GM12878 (cell line): Measurements from ENCODE around the gene EFNA4. TPM values are rescaled to one million over a fixed set of nuclear protein-coding genes. Genes with fewer than 3 reads are reported as not detected.

Experiments
- ATAC-seq: fragments of 200-7000 bp; cut with Tn5 transposase; 3 replicates; pipeline ENCODE4 v1.9.1; 2020; ENCODE audit warnings: mild to moderate bottlenecking, moderate library complexity
- BruUV-seq: library from RNA; stranded (reverse); fragments of 400-500 nt; replicated peaks from 2 replicates; lab custom pipeline; 2021; lab: Mats Ljungman, UMichigan
- CTCF ChIA-PET: fragments of 300-600 bp; sonication (Branson Sonifier 250); formaldehyde crosslinking; extraction: SDS; loops from one replicate; lab custom pipeline; 2021; ENCODE audit warnings: inconsistent platforms; lab: Yijun Ruan, JAX
- POLR2A ChIA-PET: fragments of 350-600 bp; formaldehyde crosslinking; extraction: SDS; loops from one replicate; lab custom pipeline; 2021; ENCODE audit warnings: inconsistent platforms; lab: Charles Lee
- RAD21 ChIA-PET: fragments of 300-600 bp; sonication (Branson Sonifier 250); formaldehyde crosslinking; loops from one replicate; lab custom pipeline; 2023; ENCODE audit warnings: antibody characterized with exemption; ENCODE audit not compliant: unreplicated experiment; lab: Charles Lee
- SMC1A ChIA-PET: fragments of 300-600 bp; sonication (Branson Sonifier 250); formaldehyde crosslinking; loops from one replicate; lab custom pipeline; 2023; ENCODE audit not compliant: unreplicated experiment, uncharacterized antibody; lab: Charles Lee
- DNase-seq: peaks from one replicate; pipeline ENCODE4 v3.0.0-alpha.2; 2011; ENCODE audit warnings: low read depth, low spot score
- FAIRE-seq: peaks from 3 replicates; lab custom pipeline; 2011; peaks lifted over from hg19 to GRCh38; lab: Jason Lieb, UNC
- H2AFZ ChIP-seq: 2 replicates; pipeline ENCODE4 v1.6.0; 2011; ENCODE audit warnings: low read depth, low read length, control low read depth; ENCODE audit not compliant: control insufficient read depth
- H3K27ac ChIP-seq: 2 replicates; pipeline ENCODE4 v1.5.1; 2011; ENCODE audit warnings: control low read depth; ENCODE audit not compliant: control insufficient read depth, insufficient read depth
- H3K27me3 ChIP-seq, 2 experiments: replicated peaks in 1 of 2; 2 replicates each; pipeline versions ENCODE4 v1.6.0 to v1.6.1; 2011; ENCODE audit warnings: low read length in 1 of 2; ENCODE audit not compliant: control insufficient read depth in 2 of 2, insufficient read depth in 2 of 2
- H3K36me3 ChIP-seq, 2 experiments: 2 replicates each; pipeline ENCODE4 v1.5.1; 2011; ENCODE audit warnings: low read length in 1 of 2; ENCODE audit not compliant: control insufficient read depth in 2 of 2, insufficient read depth in 2 of 2
- H3K4me1 ChIP-seq: 2 replicates; pipeline ENCODE4 v1.6.1; 2011; ENCODE audit warnings: mild to moderate bottlenecking, low read length, moderate library complexity, mixed read lengths; ENCODE audit not compliant: control insufficient read depth, insufficient read depth
- H3K4me2 ChIP-seq: 2 replicates; pipeline ENCODE4 v1.6.0; 2011; ENCODE audit warnings: control low read depth; ENCODE audit not compliant: control insufficient read depth, insufficient read depth
- H3K4me3 ChIP-seq: fragments of 200-600 bp; sonication (generic); 2 replicates; pipeline ENCODE4 v1.5.1; 2016
- H3K79me2 ChIP-seq: 2 replicates; pipeline ENCODE4 v1.6.0; 2011; ENCODE audit warnings: low read length; ENCODE audit not compliant: control insufficient read depth, insufficient read depth
- H3K9ac ChIP-seq: 2 replicates; pipeline ENCODE4 v1.8.0; 2011; ENCODE audit warnings: low read length, control low read depth, mixed read lengths; ENCODE audit not compliant: control insufficient read depth, insufficient read depth
- H3K9me3 ChIP-seq: replicated peaks from 3 replicates; pipeline ENCODE4 v1.5.1; 2011; ENCODE audit warnings: mild to moderate bottlenecking, low read length; ENCODE audit not compliant: control insufficient read depth, insufficient read depth
- H4K20me1 ChIP-seq: 2 replicates; pipeline ENCODE4 v1.6.0; 2011; ENCODE audit not compliant: control insufficient read depth, insufficient read depth
- BHLHE40 ChIP-seq, 2 experiments: fragments of 450-650 bp in 1 of 2; IDR thresholded peaks; 2 replicates each; pipeline ENCODE4 v1.6.1; 2011 to 2017; ENCODE audit warnings: low read depth in 2 of 2, borderline replicate concordance in 1 of 2, improper control_type of control experiment in 1 of 2, low read length in 1 of 2, mild to moderate bottlenecking in 1 of 2
- CBX3 ChIP-seq: fragments of 200-600 bp; sonication (generic); IDR thresholded peaks from 2 replicates; pipeline ENCODE4 v1.6.1; 2016; ENCODE audit warnings: low read depth, borderline replicate concordance
- CTCF ChIP-seq, 3 experiments: IDR thresholded peaks in 2 of 3; conservative IDR thresholded peaks in 1 of 3; 2 replicates each; pipeline ENCODE4 v1.5.1; 2011; ENCODE audit warnings: low read depth in 3 of 3, low read length in 3 of 3, mild to moderate bottlenecking in 3 of 3, control low read depth in 2 of 3, moderate library complexity in 2 of 3, inconsistent platforms in 1 of 3, mixed read lengths in 1 of 3; ENCODE audit not compliant: control insufficient read depth in 2 of 3, insufficient read depth in 1 of 3; ENCODE audit errors: extremely low read depth in 1 of 3
- EZH2 ChIP-seq: IDR thresholded peaks from 2 replicates; pipeline ENCODE4 v1.6.1; 2012; ENCODE audit warnings: low read depth, mild to moderate bottlenecking, control low read depth, inconsistent platforms, low read length, borderline replicate concordance; ENCODE audit not compliant: control insufficient read depth
- FOXM1 ChIP-seq: IDR thresholded peaks from 2 replicates; pipeline ENCODE4 v1.6.1; 2012; ENCODE audit warnings: low read depth, mild to moderate bottlenecking, inconsistent platforms, low read length, moderate library complexity
- GATAD2B ChIP-seq: fragments of 450-650 bp; conservative IDR thresholded peaks from 2 replicates; pipeline ENCODE4 v1.6.1; 2017; ENCODE audit warnings: low read depth, mild to moderate bottlenecking, moderate library complexity
- IKZF1 ChIP-seq: fragments of 450-650 bp; conservative IDR thresholded peaks from 2 replicates; pipeline ENCODE4 v1.6.1; 2017; ENCODE audit warnings: antibody characterized with exemption, mild to moderate bottlenecking
- KAT2A ChIP-seq: conservative IDR thresholded peaks from 2 replicates; pipeline ENCODE4 v1.6.1; 2011; ENCODE audit warnings: low read depth, low read length; ENCODE audit not compliant: control insufficient read depth
- LARP7 ChIP-seq: fragments of 450-650 bp; IDR thresholded peaks from 2 replicates; pipeline ENCODE4 v1.6.1; 2017; ENCODE audit warnings: mild to moderate bottlenecking
- RAD21 ChIP-seq: IDR thresholded peaks from 2 replicates; pipeline ENCODE4 v1.6.1; 2011; ENCODE audit warnings: mild to moderate bottlenecking, low read depth, low read length, moderate library complexity; ENCODE audit not compliant: insufficient read depth
- RBBP5 ChIP-seq: fragments of 200-600 bp; sonication (generic); conservative IDR thresholded peaks from 2 replicates; pipeline ENCODE4 v1.6.1; 2016
- SMARCA5 ChIP-seq: fragments of 450-650 bp; IDR thresholded peaks from 2 replicates; pipeline ENCODE4 v1.6.1; 2017; ENCODE audit warnings: mild to moderate bottlenecking
- SP1 ChIP-seq: IDR thresholded peaks from one replicate; pipeline ENCODE4 v1.6.1; 2011; ENCODE audit warnings: low read depth, low read length
- USF1 ChIP-seq: IDR thresholded peaks from 2 replicates; pipeline ENCODE4 v1.6.1; 2011; ENCODE audit warnings: borderline replicate concordance, low read depth, mild to moderate bottlenecking, moderate library complexity, mixed read lengths, low read length; ENCODE audit not compliant: insufficient read depth; ENCODE audit errors: extremely low read length
- YY1 ChIP-seq: IDR thresholded peaks from 2 replicates; pipeline ENCODE4 v1.6.1; 2011; ENCODE audit warnings: low read depth, mild to moderate bottlenecking, low read length
- ZNF24 ChIP-seq: fragments of 450-650 bp; IDR thresholded peaks from 2 replicates; pipeline ENCODE4 v1.6.1; 2017; ENCODE audit warnings: antibody characterized with exemption, mild to moderate bottlenecking
- ZSCAN29 ChIP-seq: fragments of 450-650 bp; IDR thresholded peaks from 2 replicates; pipeline ENCODE4 v1.6.1; 2017; ENCODE audit warnings: mild to moderate bottlenecking, moderate library complexity
- ZZZ3 ChIP-seq: IDR thresholded peaks from 2 replicates; pipeline ENCODE4 v1.6.1; 2011; ENCODE audit warnings: low read depth; ENCODE audit not compliant: control insufficient read depth, insufficient read length
- WGBS: methylation state at CpG from one replicate; pipeline ENCODE4 v1.1.6; 2016; ENCODE audit warnings: low lambda C conversion rate; ENCODE audit not compliant: insufficient replicate concordance, insufficient coverage; ENCODE audit errors: missing lambda C conversion rate; 5-methylcytosine and 5-hydroxymethylcytosine counted together
- in situ Hi-C: fragments of 300-500 bp; cut with MboI; formaldehyde crosslinking; loops from 9 replicates; pipeline ENCODE4 v1.14.3; 2018; ENCODE audit warnings: mixed read lengths
- intact Hi-C: fragments of 100-400 bp; cut with micrococcal nuclease; formaldehyde crosslinking; loops from one replicate; pipeline ENCODE4 v1.14.2; 2022; ENCODE audit not compliant: unreplicated experiment
- polyA plus RNA-seq, 11 experiments: library from polyadenylated mRNA; depleted of rRNA in 4 of 11; unstranded in 6 of 11; stranded (reverse) in 5 of 11; fragments of >200 nt; fragmentation: Nextera tagmentation in 4 of 11; fragmentation: Illumina TruSeq in 1 of 11; extraction: Ambion mirVana in 4 of 11; extraction: Trizol in 1 of 11; gene quantifications; 1 replicate in 1 of 11; 2 replicates in 10 of 11; pipeline versions ENCODE4 v1.2.1 to v1.2.3, GENCODE V29; 2011 to 2016; ENCODE audit warnings: inconsistent platforms in 2 of 11, missing spikeins in 2 of 11, low read depth in 1 of 11
- total RNA-seq, 4 experiments: library from RNA; depleted of rRNA in 3 of 4; stranded (reverse); fragments of >200 nt in 3 of 4; fragmentation: Illumina TruSeq in 1 of 4; extraction: Trizol in 1 of 4; gene quantifications; 2 replicates each; pipeline versions ENCODE4 v1.2.1 to v1.2.3, GENCODE V29; 2013 to 2021

The EFNA4 gene
- total and polyA plus RNA-seq, 10 of the 15 experiments (the other 5 are each of a cell fraction or from before 2014, with no cell fraction given) = 0.52 to 14.1 (median 4.8) TPM

GRCh38 chr1:155062702-155063411 lies 683 bp upstream of the EFNA4 start (continued):
- peak; percentile 63; the same call in 1 of the 2 replicates for TF ChIP-seq YY1
- TF ChIP-seq RAD21 = peak; percentile 93
- no peak for TF ChIP-seq KAT2A
- peak; percentile 94 to 98 (median 96) for TF ChIP-seq CTCF (IDR thresholded peaks at IDR 0.05 in 2 of 3, conservative IDR thresholded peaks at IDR 0.05 in 1 of 3; ENCODE audit: control insufficient read depth in 2 of 3, extremely low read depth in 1 of 3, insufficient read depth in 1 of 3, low read depth in 3 of 3, low read length in 3 of 3)
- TF ChIP-seq IKZF1 = peak; percentile 38

- ChIA-PET CTCF (interaction anchor here (1.2 to 15.5 kb wide), 8 partner anchors 11 to 103 kb away, joined by 3 to 195 read pairs (median 7); partner anchors contain the start of gene ADAM15), SMC1A (interaction anchor here (1.1 to 1.8 kb wide), 8 partner anchors 9 to 395 kb away, joined by 3 to 14 read pairs (median 4); partner anchors contain the start of gene EFNA3), POLR2A (interaction anchor here (0.6 to 1.5 kb wide), 8 partner anchors 11 to 125 kb away, joined by 3 to 12 read pairs (median 4); no protein-coding TSS in a partner anchor), RAD21 (interaction anchor here (0.6 to 4.7 kb wide), 9 partner anchors 12 to 504 kb away, joined by 3 to 63 read pairs (median 3); partner anchors contain the start of genes EFNA3 and KRTCAP2)
- Histone ChIP-seq H3K4me2 (peak overlapping the region; percentile 96), H3K9me3 (no peaks in the 10 kb centered on the region), H3K4me3 (peak overlapping the region; percentile 95), H3K36me3 (no peaks in the 10 kb centered on the region; a peak in 2 of 4 replicates), H3K79me2 (no peaks in the 10 kb centered on the region), H3K27ac (no peak overlapping the region), H4K20me1 (no peaks in the 10 kb centered on the region), H3K9ac (peak overlapping the region; percentile 84; the same call in 1 of the 2 replicates), H3K27me3 (no peaks in the 10 kb centered on the region), H2AFZ (peak overlapping the region; percentile 51), H3K4me1 (peaks cover 16% of the 10 kb centered on the region)
- WGBS = 7% methylated on average over 14 of the region's 14 CpGs
- in situ Hi-C loops = loop anchor here (5.0 kb wide), 1 partner anchor 502 kb away; no protein-coding TSS in a partner anchor
- ATAC-seq (peak; percentile 31), FAIRE-seq (peak; percentile 70), DNase-seq (no peak)
- BruUV-seq = no TSS peak
- intact Hi-C loops = loop anchor here (5.0 kb wide), 3 partner anchors 92 to 397 kb away; partner anchors contain the start of genes CKS1B and SHC1
- no peak for TF ChIP-seq USF1
- TF ChIP-seq ZNF24 = no peak
- TF ChIP-seq EZH2 = no peak
- TF ChIP-seq SP1 = no peak
- TF ChIP-seq SMARCA5 = peak; percentile 79; the same call in 1 of the 2 replicates
- peak; percentile 90 to 94 for TF ChIP-seq BHLHE40 (IDR thresholded peaks at IDR 0.05; ENCODE audit: borderline replicate concordance in 1 of 2, low read depth in 2 of 2, low read length in 1 of 2)
- TF ChIP-seq GATAD2B = no peak
- no peak for TF ChIP-seq FOXM1
- no peak for TF ChIP-seq ZZZ3
- TF ChIP-seq ZSCAN29 = no peak
- no peak for TF ChIP-seq LARP7
- no peak for TF ChIP-seq CBX3
- no peak for TF ChIP-seq RBBP5
Measured at GRCh38 chr1:155064111-155064831, 731 bp downstream of the EFNA4 start.
